HG02623 (cell line): ENCODE data around the gene ZNF81.
"Not testable (repeated sequence)": the region's sequence is repeated elsewhere in the genome, so short reads cannot be mapped to it uniquely, and the experiment has no call there.

Experiments
- ATAC-seq: cut with Tn5 transposase; IDR thresholded peaks from one replicate; pipeline ENCODE4 v1.9.1; 2021; ENCODE audit warnings: moderate library complexity; ENCODE audit not compliant: unreplicated experiment

ZNF81 gene

DNA sequence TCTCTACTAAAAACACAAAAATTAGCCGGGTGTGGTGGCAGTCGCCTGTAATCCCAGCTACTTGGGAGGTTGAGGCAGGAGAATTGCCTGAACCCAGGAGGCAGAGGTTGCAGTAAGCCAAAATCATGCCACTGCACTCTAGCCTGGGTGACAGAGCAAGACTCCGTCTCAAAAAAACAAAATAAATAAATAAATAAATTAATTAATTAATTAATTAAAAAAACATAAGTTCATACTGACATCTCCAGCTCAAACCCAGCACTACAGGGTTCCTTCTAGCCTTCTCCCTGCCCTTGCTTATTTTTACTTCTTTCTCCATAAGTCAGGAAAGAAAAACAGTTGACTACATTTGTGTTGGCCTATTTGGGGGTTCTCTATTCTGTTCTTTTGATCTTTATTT is 95.3 kb downstream of the ZNF81 start:
- ATAC-seq = not testable (repeated sequence)

- ATAC-seq = no peak
These were observed 97.2 kb downstream of the ZNF81 start for GRCh38 chrX:47933946-47934345.

- no peak for ATAC-seq
These were observed 99.7 kb downstream of the ZNF81 start for GRCh38 chrX:47936224-47936939.

DNA sequence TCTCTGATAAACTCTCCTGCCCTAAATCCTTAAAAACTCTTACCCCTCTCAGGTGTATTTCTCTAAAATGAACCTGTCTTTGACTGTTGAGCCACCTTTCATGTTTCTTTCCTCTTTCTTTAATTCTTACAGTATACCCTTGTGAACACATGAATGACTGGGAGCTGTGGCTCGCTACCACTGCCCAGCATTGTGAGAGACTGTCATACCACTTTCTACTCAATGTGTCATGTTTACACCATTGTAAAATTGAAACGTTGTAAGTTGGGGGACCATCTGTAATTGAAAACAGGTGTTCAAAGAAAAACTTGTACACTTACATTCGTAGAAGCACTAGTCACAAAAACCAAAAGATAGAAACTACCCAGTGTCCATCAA is 100.2 kb downstream of the ZNF81 start:
- no peak for ATAC-seq

DNA sequence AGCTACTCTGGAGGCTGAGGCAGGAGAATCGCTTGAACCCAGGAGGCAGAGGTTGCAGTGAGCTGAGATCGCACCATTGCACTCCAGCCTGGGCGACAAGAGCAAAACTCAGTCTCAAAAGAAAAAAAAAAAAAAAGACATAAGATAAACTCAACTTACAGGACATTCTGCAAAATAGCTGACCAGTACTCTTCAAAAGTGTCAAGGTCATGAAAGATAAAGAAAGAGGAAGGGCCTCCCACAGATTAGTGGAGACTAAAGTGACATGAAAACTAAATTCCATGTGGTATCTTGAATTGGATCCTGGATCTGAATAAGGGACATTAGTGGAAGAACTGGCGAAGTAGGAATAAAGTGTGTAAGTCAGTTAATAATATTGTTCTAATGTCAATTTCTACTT is 103.7 kb downstream of the ZNF81 start:
- no peak for ATAC-seq

DNA sequence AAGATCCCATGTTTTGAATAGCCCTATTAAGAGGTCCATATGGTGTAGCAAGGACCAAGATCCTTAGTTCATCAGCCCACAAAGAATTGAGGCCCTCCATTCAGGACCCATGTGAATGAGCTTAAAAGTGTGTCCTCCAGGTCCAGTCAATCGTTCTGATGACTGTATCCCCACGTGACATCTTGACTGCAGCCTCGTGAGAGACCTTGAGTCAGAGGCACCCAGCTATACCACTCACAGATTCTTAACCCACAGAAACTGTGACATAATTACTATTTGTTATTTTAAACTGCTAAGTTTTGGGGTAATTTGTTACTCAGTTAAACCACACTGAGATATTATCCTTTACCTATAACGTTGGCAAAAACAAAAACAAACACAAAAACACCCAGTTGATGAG is 104.7 kb downstream of the ZNF81 start:
- ATAC-seq = no peak

GRCh38 chrX:47955295-47955694 is 118.6 kb downstream of the ZNF81 start:
- ATAC-seq = not testable (repeated sequence)

DNA sequence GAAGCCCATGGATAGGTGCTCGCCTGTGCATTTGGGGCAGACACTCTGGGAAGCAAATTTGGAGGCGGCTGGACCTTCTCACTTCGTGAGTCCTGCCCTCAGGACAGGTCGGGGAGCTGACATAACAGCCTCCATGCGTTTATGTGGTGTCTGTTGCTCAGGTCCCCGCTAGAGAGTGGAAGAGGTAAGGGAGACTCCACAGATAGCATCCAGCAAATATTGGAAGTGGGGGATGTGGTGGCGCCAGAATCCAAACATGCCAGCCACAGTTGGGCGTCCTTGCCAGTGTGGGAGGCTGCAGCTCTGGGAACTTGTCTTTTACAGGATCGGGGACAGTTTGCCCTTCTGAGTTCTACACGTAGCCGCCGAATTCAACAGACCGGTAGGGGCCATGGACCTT is 119.3 kb downstream of the ZNF81 start:
- ATAC-seq = no peak

DNA sequence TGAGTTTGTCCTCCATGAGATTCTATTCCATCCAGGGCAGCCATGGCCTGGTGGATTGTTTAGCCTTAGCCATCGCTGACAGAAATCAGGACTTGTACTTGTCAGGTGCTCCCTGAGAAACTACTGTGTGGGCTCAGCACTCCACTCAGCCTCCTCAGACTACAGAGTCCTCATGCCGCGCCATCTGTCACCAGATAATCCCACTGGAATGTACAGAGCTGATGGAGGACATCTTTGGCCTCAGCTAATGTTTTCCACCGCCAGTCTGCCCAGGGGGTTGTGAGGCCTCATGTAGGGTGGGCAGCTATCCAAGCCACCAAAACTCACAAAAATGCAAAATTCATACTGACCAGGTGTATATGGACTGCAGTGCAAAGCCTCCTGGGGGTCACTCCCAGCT is 121.5 kb downstream of the ZNF81 start:
- ATAC-seq = not testable (repeated sequence)

DNA sequence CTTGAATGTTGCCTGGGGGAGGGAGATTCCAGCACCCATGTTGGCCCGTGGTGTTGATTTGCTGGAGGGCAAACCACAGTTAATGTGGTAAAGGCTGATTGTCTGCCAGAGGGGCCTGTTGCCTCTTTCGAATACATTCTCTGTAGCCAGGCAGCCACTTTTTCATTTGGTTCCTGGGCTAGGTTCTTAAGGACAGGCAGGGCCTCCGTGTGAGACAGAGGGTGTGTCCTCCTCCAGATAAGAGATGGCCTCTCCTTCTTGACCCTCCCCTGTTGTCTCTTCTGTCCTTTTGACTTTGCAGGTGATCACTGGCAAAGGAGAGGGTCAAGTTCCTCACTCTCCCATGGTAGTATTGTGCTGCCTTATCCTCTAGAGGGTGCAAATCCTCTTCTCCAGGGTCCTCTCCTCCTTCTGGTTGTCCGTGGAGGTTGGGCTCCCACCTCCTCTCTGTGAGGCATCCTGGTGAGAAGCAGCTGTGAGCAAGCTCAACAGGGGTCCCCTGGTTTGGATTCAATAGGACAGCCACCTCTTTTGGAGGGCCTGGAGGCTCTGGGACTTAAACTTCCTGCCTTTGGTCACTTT is 122.2 kb downstream of the ZNF81 start:
- ATAC-seq = no peak

DNA sequence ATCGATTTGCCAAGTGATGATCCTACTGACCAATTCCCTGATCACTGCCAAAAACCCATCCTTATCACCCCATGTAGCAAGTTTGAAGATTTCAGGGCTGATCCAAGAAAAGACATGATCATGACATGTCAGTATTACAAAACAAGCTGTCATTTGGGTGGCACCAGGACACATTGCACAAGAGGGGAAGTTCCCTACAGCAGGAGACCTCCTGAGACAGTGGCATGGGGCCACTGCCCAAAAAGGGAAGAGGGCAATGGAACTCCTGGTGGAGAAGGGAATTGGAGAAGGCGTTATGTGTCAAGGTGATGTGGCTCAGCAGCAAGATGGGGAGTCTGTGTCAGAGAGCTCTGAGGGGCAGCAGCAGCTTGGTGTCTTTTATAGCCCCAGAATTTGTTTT is 123.7 kb downstream of the ZNF81 start:
- ATAC-seq = no peak

DNA sequence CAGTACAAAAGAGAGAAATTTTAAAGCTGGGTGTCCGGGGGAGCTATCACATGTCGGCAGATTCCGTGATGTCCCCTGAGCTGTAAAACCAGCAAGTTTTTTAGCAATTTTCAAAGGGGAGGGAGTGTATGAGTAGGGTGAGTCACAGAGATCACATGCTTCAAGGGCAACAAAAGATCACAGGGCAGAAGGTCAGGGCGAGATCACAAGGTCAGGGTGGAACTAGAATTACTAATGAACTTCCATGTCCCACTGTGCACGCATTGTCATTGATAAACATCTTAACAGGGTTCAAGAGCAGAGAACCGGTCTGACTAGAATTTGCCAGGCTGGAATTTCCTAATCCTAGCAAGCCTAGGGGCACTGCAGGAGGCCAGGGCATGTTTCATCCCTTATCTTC is 125.1 kb downstream of the ZNF81 start:
- not testable (repeated sequence) for ATAC-seq

GRCh38 chrX:47965526-47965925 is 128.8 kb downstream of the ZNF81 start:
- ATAC-seq = not testable (repeated sequence)
